Measurements from ENCODE around the gene PPP1R16B.
"Not testable (repeated sequence)": the region's sequence is repeated elsewhere in the genome, so short reads cannot be mapped to it uniquely, and the experiment has no call there.

PPP1R16B gene

GRCh38 chr20:38791940-38792339 is 13.6 kb upstream of the PPP1R16B start:
- DNase-seq (ENCODE audit: low spot score) = no peak

GRCh38 chr20:38794057-38794456 is 11.4 kb upstream of the PPP1R16B start:
- DNase-seq (ENCODE audit: low spot score) = not testable (repeated sequence)

- DNase-seq (ENCODE audit: low spot score) = no peak
Observed at GRCh38 chr20:38798266-38798665, 7.2 kb upstream of the PPP1R16B start.

GRCh38 chr20:38799203-38799602 is 6.3 kb upstream of the PPP1R16B start:
- DNase-seq (ENCODE audit: low spot score) = no peak

- DNase-seq (ENCODE audit: low spot score) = no peak
Observed at GRCh38 chr20:38800882-38801281, 4.6 kb upstream of the PPP1R16B start.

- no peak for DNase-seq (ENCODE audit: low spot score)
Observed at GRCh38 chr20:38804221-38804620, 1.3 kb upstream of the PPP1R16B start.

- peak; percentile 52 for DNase-seq (ENCODE audit: low spot score)
Observed at GRCh38 chr20:38804682-38805501, 605 bp upstream of the PPP1R16B start.

GRCh38 chr20:38805958-38806854 is 709 bp downstream of the PPP1R16B start:
- peak; percentile 42 for DNase-seq (ENCODE audit: low spot score)

GRCh38 chr20:38806855-38807655 is 1.6 kb downstream of the PPP1R16B start:
- DNase-seq (ENCODE audit: low spot score) = no peak

GRCh38 chr20:38809942-38810341 is 4.4 kb downstream of the PPP1R16B start:
- no peak for DNase-seq (ENCODE audit: low spot score)

- no peak for DNase-seq (ENCODE audit: low spot score)
Observed at GRCh38 chr20:38810926-38811630, 5.6 kb downstream of the PPP1R16B start.

- no peak for DNase-seq (ENCODE audit: low spot score)
Observed at GRCh38 chr20:38811769-38812168, 6.3 kb downstream of the PPP1R16B start.

GRCh38 chr20:38812182-38812581 is 6.7 kb downstream of the PPP1R16B start:
- no peak for DNase-seq (ENCODE audit: low spot score)

- DNase-seq (ENCODE audit: low spot score) = no peak
Observed at GRCh38 chr20:38812709-38813573, 7.4 kb downstream of the PPP1R16B start.

- DNase-seq (ENCODE audit: low spot score) = not testable (repeated sequence)
Observed at GRCh38 chr20:38813574-38813962, 8.1 kb downstream of the PPP1R16B start.

GRCh38 chr20:38815446-38815845 is 9.9 kb downstream of the PPP1R16B start:
- no peak for DNase-seq (ENCODE audit: low spot score)

GRCh38 chr20:38818113-38819065 is 12.9 kb downstream of the PPP1R16B start:
- DNase-seq (ENCODE audit: low spot score) = no peak

GRCh38 chr20:38825571-38825900 is 20.0 kb downstream of the PPP1R16B start:
- DNase-seq (ENCODE audit: low spot score) = no peak

- DNase-seq (ENCODE audit: low spot score) = peak; percentile 62
Observed at GRCh38 chr20:38825901-38826625, 20.6 kb downstream of the PPP1R16B start.

All from iPS-NIHi11 (cell line).